ENCODE measurements around the gene SLC22A1. TPM values are rescaled to one million over a fixed set of nuclear protein-coding genes. Genes with fewer than 3 reads are reported as not detected.

The SLC22A1 gene
- total and polyA plus RNA-seq, 2 of the 13 experiments (the other 11 are each of a cell fraction or from before 2014, with no cell fraction given): 0.80 to 0.87 TPM

DNA sequence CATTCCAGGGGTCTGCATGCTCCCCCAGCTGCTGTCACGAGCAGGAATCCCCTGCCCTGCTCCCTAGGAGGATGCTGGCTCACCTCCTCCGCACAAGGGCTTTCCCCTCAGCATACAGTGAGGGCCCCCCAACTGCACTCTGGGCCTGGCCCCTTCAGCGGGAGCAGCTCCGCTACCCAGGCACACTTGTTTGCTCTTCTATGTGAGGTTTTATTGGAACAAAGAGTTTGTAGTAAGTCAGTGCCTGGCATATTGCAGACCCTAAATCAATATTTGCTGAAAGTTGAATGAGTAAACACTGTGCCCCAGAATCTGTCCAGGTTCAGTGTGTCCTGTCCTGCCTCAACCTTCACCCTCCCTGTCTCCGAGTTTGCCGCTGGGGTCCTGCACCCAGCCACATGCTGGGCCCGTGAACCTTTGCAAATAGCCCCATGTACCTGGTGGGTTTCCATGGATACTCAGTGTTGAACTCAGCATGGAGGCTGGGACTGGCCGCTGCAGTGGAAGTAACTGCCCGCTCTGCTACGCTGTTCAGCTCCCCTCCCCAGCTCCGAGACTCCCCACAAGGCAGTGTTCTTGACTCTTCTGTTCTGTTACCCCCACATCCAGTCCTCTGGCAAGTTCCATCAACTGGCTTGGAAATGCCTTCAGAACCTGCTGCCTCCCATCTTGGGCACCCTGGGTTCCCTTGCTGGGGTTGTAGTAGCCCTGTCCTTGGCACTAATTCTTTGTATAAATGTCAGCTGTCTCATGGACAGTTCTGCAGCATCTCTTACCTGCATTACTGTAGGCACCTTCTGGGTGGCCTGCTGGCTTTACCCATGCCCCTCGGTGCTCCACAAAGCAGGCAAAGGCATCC is 15.7 kb downstream of the SLC22A1 start (continued):
- TF ChIP-seq ZNF138 (CRISPR knock-in tag; IDR thresholded peaks at IDR 0.05; ENCODE audit: low read depth) (no peak), NR3C1 (CRISPR knock-in tag; IDR thresholded peaks at IDR 0.05) (no peak), ZNF543 (CRISPR knock-in tag; IDR thresholded peaks at IDR 0.05) (no peak), ZNF20 (CRISPR knock-in tag; IDR thresholded peaks at IDR 0.05) (no peak), HNRNPLL (IDR thresholded peaks at IDR 0.05; ENCODE audit: low read depth, low read length, poor library complexity, severe bottlenecking) (no peak), STAG1 (CRISPR knock-in tag; IDR thresholded peaks at IDR 0.05) (peak; percentile 18; the same call in 1 of the 2 replicates), ZNF572 (CRISPR knock-in tag; IDR thresholded peaks at IDR 0.05) (no peak), ZNF841 (CRISPR knock-in tag; IDR thresholded peaks at IDR 0.05; ENCODE audit: borderline replicate concordance) (no peak), ELF3 (CRISPR knock-in tag; IDR thresholded peaks at IDR 0.05) (0 out of 2 replicates have a peak, but pooled peaks have one; percentile 62), POLR2G (IDR thresholded peaks at IDR 0.05; ENCODE audit: low read depth, low read length) (no peak), ZNF747 (CRISPR knock-in tag; IDR thresholded peaks at IDR 0.05; ENCODE audit: borderline replicate concordance) (peak; percentile 94; the same call in 1 of the 2 replicates)
- TF ChIP-seq, protein P1, sequence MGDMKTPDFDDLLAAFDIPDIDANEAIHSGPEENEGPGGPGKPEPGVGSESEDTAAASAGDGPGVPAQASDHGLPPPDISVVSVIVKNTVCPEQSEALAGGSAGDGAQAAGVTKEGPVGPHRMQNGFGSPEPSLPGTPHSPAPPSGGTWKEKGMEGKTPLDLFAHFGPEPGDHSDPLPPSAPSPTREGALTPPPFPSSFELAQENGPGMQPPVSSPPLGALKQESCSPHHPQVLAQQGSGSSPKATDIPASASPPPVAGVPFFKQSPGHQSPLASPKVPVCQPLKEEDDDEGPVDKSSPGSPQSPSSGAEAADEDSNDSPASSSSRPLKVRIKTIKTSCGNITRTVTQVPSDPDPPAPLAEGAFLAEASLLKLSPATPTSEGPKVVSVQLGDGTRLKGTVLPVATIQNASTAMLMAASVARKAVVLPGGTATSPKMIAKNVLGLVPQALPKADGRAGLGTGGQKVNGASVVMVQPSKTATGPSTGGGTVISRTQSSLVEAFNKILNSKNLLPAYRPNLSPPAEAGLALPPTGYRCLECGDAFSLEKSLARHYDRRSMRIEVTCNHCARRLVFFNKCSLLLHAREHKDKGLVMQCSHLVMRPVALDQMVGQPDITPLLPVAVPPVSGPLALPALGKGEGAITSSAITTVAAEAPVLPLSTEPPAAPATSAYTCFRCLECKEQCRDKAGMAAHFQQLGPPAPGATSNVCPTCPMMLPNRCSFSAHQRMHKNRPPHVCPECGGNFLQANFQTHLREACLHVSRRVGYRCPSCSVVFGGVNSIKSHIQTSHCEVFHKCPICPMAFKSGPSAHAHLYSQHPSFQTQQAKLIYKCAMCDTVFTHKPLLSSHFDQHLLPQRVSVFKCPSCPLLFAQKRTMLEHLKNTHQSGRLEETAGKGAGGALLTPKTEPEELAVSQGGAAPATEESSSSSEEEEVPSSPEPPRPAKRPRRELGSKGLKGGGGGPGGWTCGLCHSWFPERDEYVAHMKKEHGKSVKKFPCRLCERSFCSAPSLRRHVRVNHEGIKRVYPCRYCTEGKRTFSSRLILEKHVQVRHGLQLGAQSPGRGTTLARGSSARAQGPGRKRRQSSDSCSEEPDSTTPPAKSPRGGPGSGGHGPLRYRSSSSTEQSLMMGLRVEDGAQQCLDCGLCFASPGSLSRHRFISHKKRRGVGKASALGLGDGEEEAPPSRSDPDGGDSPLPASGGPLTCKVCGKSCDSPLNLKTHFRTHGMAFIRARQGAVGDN (CRISPR knock-in tag; IDR thresholded peaks at IDR 0.05): peak; percentile 94
- TF ChIP-seq, protein P2, sequence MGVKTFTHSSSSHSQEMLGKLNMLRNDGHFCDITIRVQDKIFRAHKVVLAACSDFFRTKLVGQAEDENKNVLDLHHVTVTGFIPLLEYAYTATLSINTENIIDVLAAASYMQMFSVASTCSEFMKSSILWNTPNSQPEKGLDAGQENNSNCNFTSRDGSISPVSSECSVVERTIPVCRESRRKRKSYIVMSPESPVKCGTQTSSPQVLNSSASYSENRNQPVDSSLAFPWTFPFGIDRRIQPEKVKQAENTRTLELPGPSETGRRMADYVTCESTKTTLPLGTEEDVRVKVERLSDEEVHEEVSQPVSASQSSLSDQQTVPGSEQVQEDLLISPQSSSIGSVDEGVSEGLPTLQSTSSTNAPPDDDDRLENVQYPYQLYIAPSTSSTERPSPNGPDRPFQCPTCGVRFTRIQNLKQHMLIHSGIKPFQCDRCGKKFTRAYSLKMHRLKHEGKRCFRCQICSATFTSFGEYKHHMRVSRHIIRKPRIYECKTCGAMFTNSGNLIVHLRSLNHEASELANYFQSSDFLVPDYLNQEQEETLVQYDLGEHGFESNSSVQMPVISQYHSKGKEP (CRISPR knock-in tag; IDR thresholded peaks at IDR 0.05): no peak
- TF ChIP-seq, protein P3, sequence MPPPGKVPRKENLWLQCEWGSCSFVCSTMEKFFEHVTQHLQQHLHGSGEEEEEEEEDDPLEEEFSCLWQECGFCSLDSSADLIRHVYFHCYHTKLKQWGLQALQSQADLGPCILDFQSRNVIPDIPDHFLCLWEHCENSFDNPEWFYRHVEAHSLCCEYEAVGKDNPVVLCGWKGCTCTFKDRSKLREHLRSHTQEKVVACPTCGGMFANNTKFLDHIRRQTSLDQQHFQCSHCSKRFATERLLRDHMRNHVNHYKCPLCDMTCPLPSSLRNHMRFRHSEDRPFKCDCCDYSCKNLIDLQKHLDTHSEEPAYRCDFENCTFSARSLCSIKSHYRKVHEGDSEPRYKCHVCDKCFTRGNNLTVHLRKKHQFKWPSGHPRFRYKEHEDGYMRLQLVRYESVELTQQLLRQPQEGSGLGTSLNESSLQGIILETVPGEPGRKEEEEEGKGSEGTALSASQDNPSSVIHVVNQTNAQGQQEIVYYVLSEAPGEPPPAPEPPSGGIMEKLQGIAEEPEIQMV (CRISPR knock-in tag; IDR thresholded peaks at IDR 0.05; ENCODE audit: low read depth): no peak; the same call in 1 of the 2 replicates
- TF ChIP-seq, protein P4, sequence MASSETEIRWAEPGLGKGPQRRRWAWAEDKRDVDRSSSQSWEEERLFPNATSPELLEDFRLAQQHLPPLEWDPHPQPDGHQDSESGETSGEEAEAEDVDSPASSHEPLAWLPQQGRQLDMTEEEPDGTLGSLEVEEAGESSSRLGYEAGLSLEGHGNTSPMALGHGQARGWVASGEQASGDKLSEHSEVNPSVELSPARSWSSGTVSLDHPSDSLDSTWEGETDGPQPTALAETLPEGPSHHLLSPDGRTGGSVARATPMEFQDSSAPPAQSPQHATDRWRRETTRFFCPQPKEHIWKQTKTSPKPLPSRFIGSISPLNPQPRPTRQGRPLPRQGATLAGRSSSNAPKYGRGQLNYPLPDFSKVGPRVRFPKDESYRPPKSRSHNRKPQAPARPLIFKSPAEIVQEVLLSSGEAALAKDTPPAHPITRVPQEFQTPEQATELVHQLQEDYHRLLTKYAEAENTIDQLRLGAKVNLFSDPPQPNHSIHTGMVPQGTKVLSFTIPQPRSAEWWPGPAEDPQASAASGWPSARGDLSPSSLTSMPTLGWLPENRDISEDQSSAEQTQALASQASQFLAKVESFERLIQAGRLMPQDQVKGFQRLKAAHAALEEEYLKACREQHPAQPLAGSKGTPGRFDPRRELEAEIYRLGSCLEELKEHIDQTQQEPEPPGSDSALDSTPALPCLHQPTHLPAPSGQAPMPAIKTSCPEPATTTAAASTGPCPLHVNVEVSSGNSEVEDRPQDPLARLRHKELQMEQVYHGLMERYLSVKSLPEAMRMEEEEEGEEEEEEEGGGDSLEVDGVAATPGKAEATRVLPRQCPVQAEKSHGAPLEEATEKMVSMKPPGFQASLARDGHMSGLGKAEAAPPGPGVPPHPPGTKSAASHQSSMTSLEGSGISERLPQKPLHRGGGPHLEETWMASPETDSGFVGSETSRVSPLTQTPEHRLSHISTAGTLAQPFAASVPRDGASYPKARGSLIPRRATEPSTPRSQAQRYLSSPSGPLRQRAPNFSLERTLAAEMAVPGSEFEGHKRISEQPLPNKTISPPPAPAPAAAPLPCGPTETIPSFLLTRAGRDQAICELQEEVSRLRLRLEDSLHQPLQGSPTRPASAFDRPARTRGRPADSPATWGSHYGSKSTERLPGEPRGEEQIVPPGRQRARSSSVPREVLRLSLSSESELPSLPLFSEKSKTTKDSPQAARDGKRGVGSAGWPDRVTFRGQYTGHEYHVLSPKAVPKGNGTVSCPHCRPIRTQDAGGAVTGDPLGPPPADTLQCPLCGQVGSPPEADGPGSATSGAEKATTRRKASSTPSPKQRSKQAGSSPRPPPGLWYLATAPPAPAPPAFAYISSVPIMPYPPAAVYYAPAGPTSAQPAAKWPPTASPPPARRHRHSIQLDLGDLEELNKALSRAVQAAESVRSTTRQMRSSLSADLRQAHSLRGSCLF (CRISPR knock-in tag; IDR thresholded peaks at IDR 0.05; ENCODE audit: borderline replicate concordance): no peak

Measured in HepG2 (cell line).